Kidney epithelial cell (primary cell): ENCODE measurements around the gene RNF213. TPM values are rescaled to one million over a fixed set of nuclear protein-coding genes. Genes with fewer than 3 reads are reported as not detected.

Experiments used
- DNase-seq: peaks from one replicate; pipeline ENCODE4 v3.0.0-alpha.2; 2010; ENCODE audit warnings: low read depth
- H3K27me3 ChIP-seq: 2 replicates; pipeline ENCODE4 v1.6.0; 2011; ENCODE audit warnings: low read length; ENCODE audit not compliant: control insufficient read depth, insufficient read depth
- H3K36me3 ChIP-seq: 2 replicates; pipeline ENCODE4 v1.5.1; 2011; ENCODE audit warnings: low read length; ENCODE audit not compliant: control insufficient read depth, insufficient read depth
- H3K4me3 ChIP-seq: 2 replicates; pipeline ENCODE4 v1.5.1; 2011; ENCODE audit warnings: low read depth, mild to moderate bottlenecking, control low read depth, low read length
- CTCF ChIP-seq: IDR thresholded peaks from 2 replicates; pipeline ENCODE4 v1.5.1; 2011; ENCODE audit warnings: mild to moderate bottlenecking, moderate library complexity, low read length, control low read depth, inconsistent platforms; ENCODE audit not compliant: insufficient read depth, poor library complexity, severe bottlenecking
- total RNA-seq: library from RNA; depleted of rRNA; stranded (reverse); fragments of >200 nt; gene quantifications from 2 replicates; pipeline ENCODE4 v1.2.3, GENCODE V29; 2015

The RNF213 gene
- total RNA-seq, 1 donor from 2014 or later = 111 TPM

GRCh38 chr17:80359422-80360110 lies 98.9 kb downstream of the RNF213 start:
- Histone ChIP-seq H3K27me3 (no peaks in the 10 kb centered on the region), H3K36me3 (peaks cover 11% of the 10 kb centered on the region), H3K4me3 (no peak overlapping the region)
- DNase-seq = no peak
- TF ChIP-seq CTCF = no peak

- no peak overlapping the region for H3K4me3 ChIP-seq
- no peaks in the 10 kb centered on the region for H3K27me3 ChIP-seq
- H3K36me3 ChIP-seq = peaks cover 11% of the 10 kb centered on the region
- no peak for TF ChIP-seq CTCF
- no peak for DNase-seq
Observed at GRCh38 chr17:80360396-80360795, 99.7 kb downstream of the RNF213 start.

GRCh38 chr17:80361495-80362220 lies 101.0 kb downstream of the RNF213 start:
- Histone ChIP-seq H3K4me3 (no peak overlapping the region), H3K27me3 (no peaks in the 10 kb centered on the region), H3K36me3 (peaks cover 11% of the 10 kb centered on the region)
- TF ChIP-seq CTCF = peak; percentile 37
- DNase-seq = no peak

- no peak for TF ChIP-seq CTCF
- H3K27me3 ChIP-seq = no peaks in the 10 kb centered on the region
- peaks cover 11% of the 10 kb centered on the region for H3K36me3 ChIP-seq
- no peak overlapping the region for H3K4me3 ChIP-seq
- DNase-seq = no peak
Observed at GRCh38 chr17:80362428-80363119, 101.9 kb downstream of the RNF213 start.

GRCh38 chr17:80363120-80363515 lies 102.5 kb downstream of the RNF213 start:
- Histone ChIP-seq H3K36me3 (peaks cover 12% of the 10 kb centered on the region), H3K4me3 (no peak overlapping the region), H3K27me3 (no peaks in the 10 kb centered on the region)
- DNase-seq = no peak
- no peak for TF ChIP-seq CTCF
